C4-2B (cell line): ENCODE data around the gene PPP1R7.

Source experiments
- CTCF ChIP-seq: fragments of 450-650 bp; conservative IDR thresholded peaks from 2 replicates; pipeline ENCODE4 v1.5.1; 2017; ENCODE audit warnings: mild to moderate bottlenecking
- ZFX ChIP-seq: fragments of 450-650 bp; IDR thresholded peaks from 2 replicates; pipeline ENCODE4 v1.6.1; 2017

GRCh38 chr2:241148239-241148638 lies 2.0 kb upstream of the PPP1R7 start:
- TF ChIP-seq CTCF (no peak), ZFX (no peak)
